ENCODE data around the gene IL4I1.
A peak's percentile ranks its signal among the peaks of the same experiment; 100 is the strongest.

The IL4I1 gene

DNA sequence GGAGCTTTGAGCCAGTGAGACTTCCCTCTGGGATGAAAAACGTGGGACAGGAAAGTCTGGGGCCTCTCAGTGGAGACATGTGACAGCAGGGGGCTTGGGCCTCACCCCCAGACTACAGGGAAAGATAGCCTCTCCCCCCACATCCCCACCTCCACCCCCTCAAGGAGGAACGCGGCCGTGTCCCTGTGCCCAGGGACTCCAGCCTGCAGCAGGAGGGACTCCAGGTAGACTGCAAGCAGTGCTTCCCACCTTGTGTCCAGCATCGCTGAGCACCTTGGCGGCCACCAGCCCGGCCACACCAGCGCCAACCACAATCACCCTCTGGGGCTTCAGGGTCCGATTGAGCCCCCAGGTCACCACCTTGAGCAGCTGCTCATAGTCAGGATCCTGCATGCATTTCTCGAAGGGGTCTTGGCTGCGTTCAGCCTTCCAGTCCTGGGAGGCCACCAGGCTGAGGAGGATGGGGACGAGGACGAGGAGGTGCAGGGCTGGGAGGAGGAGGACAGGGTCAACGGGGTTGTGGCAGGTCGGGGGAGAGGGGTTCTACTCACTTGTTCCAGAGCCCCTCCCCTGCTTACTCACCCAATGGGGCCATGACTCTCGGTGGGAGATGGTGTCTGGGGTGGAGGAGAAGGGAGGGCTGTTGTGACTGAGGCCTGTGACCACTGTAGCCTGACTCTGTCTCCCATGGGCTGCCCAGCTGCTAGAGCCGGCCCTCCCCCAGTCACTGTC lies 955 bp downstream of the IL4I1 start:
- DNase-seq (ENCODE audit: low spot score): no peak

DNA sequence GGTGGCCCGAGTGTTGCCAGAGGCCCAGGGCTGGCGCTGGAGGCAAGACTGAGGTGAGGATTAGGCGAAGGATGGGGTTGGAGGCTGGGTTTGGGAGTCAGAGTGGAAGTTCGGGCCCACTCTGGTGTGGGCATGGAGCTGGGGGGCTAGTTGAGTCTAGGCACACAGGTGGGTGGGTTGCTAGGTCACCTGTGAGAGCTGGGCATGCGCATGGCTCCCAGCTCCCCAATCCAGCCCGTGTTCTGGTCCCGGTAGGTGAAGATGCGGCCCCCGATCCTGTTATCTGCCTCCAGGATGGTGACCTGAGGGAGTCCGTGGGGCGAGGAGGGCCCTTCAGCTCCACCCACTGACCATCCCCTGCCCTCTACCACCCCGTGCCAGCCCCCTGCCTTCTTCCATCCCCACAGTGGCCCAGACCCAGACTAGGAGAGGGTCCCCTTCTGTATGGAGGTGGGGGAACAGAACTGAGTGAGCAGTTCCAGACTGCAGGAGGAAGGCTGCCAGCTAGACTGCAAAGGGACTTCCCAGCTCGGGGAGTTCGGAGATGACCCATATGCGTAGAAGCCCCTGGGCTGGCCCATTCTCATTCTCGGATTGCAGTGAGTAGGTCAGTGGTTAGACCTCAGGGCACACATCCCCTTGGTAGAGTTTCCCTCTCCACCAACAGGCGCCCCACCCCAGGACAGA lies 1.7 kb downstream of the IL4I1 start:
- no peak for DNase-seq (ENCODE audit: low spot score)

DNA sequence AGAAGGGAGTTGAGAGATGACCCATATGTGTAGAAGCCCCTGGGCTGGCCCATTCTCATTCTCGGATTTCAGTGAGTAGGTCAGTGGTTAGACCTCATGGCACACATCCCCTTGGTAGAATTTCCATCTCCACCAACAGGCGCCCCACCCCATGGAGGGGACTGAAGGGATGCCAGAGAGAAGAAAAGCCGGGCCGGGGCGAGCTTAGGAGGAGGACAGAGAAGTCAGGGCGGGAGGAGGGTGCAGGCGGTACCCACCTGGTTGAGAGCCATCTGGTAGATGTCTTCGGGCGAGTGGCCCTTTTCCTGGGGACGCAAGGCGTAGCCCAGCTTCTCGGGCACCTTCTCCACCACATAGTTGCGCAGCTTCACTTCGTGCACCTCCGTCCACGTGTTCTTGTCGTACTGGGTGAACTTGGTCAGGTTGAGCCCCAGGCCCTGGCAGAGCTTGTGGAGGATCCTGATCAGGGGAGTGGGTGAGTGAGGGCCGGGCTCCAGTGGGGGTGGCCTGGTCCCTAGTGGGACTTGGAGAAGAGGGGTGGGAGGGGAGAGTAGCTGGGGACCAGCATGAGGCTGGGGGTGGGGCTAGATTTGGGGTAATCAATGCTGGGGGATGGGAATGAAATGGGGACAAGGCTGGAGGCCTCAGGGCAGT lies 2.5 kb downstream of the IL4I1 start:
- DNase-seq (ENCODE audit: low spot score): no peak

DNA sequence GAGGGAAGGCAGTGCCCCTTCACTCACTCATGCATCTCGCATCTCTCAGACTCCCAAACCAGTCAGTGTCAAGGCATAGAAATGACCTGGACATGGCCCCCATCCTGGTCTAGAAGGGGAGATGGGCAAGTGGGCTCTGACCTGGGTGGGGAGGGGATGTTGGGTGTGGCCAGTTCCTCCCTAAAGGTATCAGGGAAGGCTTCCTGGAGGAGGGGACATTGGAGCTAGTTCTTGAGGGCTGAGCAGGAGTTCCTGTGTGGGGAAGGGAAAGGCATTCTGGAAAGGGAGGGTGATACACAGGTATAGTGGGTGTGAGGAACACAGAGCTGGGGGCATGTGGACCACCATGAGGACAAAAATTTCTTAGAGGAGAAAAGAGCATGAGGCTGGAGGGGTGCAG lies 4.0 kb downstream of the IL4I1 start:
- DNase-seq (ENCODE audit: low spot score): no peak

DNA sequence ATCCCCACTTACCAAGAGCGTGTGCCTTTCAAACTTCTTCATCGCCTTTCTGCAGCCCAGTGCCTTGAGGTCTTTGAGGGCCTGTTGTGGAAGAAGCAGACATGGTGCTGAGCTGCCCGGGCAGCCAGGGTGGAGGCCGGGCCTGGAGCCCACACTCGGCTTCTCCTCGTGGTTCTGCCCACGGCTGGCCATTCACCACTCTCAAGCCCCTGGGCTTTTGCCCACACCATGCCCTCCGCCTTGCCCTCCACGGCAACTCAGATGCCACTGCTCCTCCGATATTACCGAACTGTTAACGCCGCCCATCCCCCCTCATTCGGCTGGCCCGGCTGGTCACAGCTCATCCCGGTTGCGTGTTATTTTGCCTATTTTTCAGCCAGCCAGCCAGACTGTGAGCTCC lies 5.3 kb downstream of the IL4I1 start:
- no peak for DNase-seq (ENCODE audit: low spot score)

DNA sequence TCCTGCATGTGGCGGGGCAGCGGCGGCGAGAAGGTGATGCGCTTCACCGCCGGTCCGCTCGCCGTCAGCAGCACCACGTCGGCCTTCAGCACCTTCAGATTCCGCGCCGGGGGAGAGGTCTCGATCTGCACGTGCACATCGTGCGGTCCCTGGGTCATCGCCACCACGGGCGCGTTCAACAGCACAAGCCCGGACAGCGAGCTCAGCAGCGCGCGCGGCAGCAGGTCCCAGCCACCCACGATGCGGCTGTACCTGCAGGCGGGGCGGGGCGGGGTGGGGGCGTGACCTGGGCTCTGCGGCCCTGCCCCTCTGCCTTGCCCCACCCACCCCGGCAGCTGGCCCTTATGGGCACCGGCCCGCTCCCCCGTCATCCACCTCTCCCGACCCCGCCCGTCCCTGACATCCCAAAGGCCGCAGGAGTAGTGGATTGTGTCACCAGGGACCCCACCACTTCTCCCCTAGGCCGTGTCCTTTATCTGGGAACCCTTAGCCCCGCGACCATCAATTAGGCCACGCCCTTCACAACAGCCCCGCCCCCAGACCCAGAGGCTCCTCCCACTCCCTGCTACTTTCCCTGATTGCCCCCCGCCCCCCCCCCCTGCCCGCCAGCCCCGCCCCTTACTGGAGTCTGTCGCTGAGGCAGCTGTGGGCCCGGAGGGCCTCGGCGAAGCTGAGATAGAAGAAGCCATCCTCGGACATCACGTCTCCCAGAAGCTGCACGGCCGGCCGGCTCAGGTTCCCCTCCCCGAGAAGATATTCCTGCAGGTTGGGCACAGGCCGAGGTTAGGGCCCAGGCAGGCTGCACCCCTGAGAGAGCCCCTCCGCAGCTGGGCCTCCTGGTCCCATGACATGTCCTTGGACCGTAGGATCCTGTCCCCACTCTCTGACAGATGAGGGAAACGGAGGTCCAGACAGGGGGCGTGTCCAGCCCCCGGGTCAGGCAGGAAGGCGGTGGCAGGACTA lies 6.1 kb downstream of the IL4I1 start:
- DNase-seq (ENCODE audit: low spot score): peak; percentile 42

DNA sequence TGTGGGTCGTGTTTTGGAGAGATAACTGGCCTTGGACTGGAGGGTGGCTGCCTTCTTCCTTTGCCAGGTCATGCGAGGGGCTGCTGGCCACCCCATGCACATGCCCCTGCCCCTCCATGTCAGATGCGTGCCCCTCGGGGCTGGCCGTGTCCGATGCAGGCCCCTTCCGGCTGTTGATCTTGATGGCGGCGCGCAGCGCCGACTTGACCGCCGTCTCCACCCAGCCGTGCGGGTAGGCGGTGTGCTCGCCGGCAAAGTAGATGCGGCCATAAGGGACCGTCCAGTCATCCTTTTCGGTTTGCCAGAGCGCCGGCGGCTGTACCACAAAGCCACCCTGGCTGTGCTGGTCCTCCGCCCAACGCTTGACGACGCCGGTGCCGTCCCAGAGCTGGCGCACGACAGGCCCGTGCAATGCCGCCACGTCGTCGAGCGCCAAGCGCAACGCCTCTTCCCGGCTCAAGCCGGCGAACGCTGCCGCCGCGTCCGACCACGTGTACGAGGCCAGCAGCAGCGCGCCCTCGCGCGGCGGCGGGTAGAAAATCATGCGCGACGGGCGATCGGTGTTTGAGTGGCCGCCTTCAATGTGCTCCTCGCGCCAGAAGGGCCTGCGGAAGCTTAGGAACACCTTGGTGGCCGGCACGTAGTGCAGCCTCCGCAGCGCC lies 6.9 kb downstream of the IL4I1 start:
- DNase-seq (ENCODE audit: low spot score): peak; percentile 83

DNA sequence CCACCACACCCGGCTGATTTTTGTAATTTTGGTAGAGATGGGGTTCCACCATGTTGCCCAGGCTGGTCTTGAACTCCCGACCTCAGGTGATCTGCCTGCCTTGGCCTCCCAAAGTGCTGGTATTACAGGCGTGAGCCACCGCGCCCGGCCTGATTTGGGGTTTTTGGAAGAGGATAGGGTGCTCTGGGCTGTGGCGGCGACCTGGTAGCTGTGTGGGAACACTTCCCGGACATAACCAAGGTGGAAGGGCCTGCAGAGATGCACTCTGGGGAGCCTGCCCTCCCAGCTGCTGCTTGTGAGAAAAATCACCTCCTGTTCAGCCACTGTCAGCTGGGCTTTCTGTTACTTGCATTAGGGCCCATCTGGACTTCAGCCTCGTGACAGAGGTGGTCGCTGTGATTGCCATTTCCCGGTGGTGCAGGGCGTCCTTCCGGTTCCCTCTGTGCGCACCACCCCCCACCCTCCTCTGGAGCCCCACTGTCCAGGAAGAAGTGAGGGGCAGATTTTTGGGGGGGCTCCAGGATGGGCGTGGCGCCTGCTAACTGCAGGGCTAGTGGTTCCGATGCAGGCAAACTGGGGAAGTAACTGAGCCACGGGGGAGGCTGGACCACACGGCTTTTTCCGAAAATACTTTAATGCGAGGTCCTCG lies 7.5 kb downstream of the IL4I1 start:
- DNase-seq (ENCODE audit: low spot score): no peak

DNA sequence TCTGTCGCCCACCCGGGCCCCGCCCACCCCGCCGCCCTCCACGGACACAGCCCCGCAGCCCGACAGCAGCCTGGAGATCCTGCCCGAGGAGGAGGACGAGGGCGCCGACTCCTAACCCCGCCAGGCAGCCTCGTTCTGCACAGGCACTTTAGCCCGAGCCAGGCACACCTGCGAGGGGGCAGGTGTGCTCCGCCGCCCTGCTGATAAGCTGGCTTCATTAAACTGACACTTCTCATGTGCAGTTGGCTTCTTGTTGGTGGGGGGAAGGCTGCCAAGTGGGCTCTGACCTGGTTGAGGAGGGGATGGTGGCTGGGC lies 8.2 kb downstream of the IL4I1 start:
- DNase-seq (ENCODE audit: low spot score): no peak

DNA sequence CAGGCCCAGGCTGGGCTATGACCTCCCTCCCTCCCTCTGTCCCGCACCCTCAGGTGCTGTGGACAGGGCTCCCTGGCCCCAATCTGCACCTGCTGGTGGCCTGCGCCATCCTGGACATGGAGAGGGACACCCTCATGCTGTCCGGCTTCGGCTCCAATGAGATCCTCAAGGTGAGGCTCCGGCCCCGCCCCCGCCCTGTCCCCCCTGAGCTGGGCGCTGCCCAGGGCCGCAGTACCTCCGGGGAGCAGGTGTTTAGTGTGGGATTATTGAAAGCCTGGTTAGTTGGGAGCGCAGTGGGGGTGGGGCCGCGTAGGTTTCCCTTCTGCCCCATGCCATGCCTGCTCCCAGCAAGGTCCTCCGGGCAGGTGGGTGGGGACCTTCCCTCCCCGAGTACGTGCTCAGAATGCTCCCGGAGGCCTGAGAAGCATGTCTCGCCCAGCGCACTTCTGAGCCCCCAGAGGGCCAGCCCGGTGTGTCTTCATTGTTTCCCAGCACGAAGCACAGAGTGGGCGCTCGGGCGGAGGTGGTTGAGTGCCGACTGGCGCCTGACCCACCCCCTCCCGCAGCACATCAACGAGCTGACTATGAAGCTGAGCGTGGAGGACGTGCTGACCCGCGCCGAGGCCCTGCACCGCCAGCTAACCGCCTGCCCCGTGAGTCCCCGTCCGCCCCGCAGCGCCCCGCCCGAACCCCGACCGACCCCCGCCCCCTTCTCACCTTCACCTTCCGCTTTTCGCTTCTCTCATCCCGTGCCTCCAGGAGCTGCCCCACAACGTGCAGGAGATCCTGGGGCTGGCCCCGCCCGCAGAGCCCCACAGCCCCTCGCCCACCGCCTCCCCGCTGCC lies 8.8 kb downstream of the IL4I1 start:
- DNase-seq (ENCODE audit: low spot score): no peak

DNA sequence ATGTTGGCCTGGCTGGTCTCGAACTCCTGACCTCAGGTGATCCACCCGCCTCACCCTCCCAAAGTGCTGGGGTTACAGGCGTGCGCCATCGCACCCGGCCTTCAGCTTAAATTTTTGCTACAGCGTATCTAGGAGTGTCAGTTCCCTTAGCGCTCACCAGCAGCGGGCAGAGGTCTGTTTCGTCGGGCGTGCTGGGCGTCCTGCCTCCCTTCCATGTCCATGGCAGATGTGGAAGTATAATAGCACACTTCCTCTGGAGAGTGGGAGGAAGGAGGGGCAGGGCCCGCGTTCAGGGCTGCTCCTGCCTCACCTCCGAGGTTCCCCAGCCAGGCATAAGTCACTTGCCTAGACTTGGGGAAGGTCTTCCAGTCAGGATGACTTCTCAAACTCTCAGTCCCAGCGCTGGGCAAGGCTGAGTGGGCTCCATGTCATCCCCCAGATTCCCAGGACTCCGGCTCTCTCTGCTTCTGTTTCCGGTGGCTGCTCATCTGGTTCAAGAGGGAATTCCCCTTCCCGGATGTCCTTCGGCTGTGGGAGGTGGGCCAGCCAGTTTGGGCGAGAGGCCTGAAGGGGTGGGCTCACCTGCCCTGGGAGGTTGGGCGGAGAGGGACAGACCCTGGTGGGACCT lies 9.5 kb downstream of the IL4I1 start:
- DNase-seq (ENCODE audit: low spot score): no peak

DNA sequence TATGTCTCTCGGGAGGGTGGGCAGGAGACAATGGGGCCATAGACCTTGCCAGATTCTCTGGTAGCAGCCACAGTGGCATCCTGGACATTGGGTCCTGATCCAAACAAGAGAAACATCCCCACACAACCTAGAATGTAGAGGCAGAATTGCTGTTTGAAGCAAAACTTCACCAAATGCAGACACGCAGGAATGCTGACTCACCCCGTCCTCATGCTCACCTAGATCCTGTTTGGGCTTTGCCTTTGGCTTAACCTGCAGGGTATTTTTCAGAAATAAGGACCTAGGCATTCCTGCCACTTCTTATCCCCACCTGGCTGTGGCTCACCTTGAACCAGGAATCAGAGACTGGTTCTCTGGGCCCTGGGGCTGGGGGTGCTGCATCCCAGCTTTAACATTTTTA lies 11.9 kb downstream of the IL4I1 start:
- DNase-seq (ENCODE audit: low spot score): no peak

DNA sequence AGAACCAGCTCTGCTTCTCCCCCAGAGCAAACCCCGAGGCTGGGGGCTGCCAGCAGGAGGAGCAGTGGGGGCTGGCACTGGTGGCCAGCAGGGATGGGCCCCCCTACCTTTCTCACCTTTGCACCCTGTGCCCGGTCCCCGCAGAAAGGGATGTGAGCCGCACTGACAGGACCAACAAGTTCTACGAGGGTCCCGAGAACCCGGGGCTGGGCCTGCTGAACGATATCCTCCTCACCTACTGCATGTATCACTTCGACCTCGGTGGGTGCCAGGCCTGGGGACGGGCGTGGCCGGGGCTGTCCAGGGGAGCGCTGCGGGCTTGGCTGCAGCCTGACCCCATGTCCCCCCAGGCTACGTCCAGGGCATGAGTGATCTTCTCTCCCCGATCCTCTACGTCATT lies 12.6 kb downstream of the IL4I1 start:
- DNase-seq (ENCODE audit: low spot score): no peak

DNA sequence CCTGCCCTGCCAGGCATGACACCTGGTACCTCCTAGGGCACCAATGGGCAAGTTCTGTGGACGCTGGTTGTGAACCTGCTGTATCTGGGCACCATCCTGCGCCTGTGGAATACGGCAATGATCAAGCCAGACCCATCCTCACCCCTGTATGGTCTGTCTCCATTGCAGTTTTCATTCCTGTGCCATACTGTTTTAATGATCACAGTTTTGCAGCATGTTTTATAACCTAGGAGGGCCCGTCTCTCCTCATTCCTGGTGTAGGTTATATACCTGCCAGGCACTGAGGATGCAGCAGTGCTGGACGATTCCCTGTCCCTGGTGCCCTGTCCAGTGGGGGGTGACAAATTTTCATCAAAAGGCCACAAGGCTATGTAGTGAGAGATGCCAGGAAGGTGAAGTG lies 13.6 kb downstream of the IL4I1 start:
- no peak for DNase-seq (ENCODE audit: low spot score)

DNA sequence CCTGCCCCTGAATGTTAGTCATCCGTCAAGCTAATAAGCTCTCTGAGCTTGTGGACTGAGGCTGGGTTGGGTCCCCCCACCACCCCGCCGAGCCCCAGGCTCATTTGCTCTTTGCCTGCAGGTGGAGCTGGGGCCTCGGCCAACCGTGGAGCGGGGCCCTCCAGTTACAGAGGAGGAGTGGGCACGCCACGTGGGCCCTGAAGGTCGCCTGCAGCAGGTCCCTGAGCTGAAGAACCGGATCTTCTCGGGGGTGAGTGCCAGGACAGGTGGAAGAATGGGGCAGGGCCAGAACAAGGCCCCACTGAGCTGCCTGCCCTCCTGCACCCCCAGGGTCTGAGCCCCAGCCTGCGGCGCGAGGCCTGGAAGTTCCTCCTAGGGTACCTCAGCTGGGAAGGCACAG lies 14.0 kb downstream of the IL4I1 start:
- no peak for DNase-seq (ENCODE audit: low spot score)

DNA sequence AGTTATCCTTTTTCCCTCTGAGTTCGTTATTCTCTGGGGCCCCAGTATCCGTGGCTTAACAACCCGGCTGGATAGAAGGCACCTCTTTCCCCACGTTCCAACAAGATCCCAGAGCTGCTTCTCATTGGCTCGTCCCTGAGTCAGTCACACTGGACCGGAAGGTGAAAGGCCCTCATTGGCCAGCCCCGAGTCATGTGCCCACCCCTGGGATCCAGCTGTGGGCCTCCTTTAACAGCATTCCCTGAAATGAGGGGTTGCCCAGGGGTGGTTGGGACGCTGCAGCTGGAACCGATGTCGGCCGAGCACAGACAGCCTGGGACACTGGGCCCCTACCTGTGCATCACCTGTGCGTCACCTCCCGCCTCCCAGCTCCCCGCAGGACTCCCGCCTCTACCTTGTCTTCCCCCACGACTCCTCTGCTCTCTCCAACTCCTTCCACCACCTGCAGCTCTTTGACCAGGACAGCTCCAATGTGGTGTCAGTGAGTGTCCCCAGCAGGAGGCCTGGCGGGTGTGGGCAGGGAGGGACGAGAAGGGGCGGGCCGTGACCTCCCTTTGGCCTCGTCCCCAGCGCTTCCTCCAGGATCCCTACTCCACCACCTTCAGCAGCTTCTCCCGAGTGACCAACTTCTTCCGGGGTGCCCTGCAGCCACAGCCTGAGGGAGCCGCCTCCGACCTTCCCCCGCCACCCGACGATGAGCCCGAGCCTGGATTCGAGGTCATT lies 14.9 kb downstream of the IL4I1 start:
- DNase-seq (ENCODE audit: low spot score): no peak

DNA sequence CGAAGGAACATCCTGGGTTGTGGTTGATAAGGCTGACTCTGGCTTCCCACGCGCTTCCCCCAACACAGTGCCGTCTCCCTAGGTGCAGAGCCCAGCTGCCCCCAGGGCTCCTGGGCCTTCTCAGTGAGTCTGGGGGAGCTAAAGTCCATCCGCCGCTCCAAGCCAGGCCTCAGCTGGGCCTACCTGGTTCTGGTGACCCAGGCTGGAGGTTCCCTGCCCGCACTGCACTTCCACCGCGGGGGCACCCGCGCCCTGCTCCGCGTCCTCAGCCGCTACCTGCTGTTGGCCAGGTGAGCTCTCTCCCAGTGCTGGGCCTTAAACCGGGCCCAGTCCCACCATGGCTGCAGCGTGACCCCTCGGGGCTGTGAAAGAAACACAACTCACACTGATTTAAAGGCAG lies 15.5 kb downstream of the IL4I1 start:
- DNase-seq (ENCODE audit: low spot score): no peak

DNA sequence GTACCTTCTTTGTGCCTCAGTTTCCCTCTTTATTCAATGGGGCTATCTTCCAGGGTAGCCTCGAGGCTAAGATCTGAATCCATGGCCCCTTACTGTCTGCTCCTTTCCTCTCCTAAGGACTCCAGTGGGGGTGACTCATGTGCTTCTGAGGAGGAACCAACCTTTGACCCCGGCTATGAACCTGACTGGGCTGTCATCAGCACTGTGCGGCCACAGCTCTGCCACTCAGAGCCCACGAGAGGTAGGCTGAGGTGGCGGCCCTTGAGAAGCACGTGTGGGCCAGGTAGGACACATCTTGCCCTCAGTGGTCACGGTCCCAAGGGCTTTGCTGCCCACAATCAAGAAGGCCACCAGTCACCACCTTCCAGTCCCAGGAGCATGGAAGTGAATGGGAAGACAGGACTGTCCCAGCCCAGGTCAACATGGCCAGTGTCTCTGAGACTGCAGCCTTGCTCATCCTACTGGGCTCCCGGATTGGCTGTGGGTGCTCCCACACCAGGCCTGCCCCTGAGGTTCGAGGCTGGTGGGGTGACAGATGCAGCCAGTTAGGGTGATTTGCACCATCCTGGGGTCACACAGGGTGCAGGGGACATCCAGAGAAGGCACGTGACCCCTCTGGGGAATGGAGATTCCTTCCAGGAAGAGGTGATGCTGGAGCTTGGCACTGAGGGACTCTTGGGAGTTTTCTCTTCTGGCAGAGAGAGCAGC lies 16.4 kb downstream of the IL4I1 start:
- DNase-seq (ENCODE audit: low spot score): no peak
